Heart left ventricle (tissue), 13 donors: ENCODE data around the gene TNFRSF13B.

Experiments
- POLR2A ChIP-seq, 2 donors: fragments of 450-650 bp; IDR thresholded peaks; one replicate each; pipeline ENCODE4 v1.6.1; 2017; ENCODE audit warnings: antibody characterized with exemption in 2 of 2, mild to moderate bottlenecking in 2 of 2, moderate library complexity in 2 of 2
- TF ChIP-seq, protein P1 (sequence below), 12 donors: fragments of 200-600 bp; sonication (generic) in 4 of 12; IDR thresholded peaks; one replicate each; pipeline versions ENCODE4 v1.5.0 to v1.8.0; 2018 to 2022; ENCODE audit warnings: antibody characterized with exemption in 12 of 12, mild to moderate bottlenecking in 5 of 12
- donor health status: ischemic (EF 13 %, LVEDD 7.1; RV severe dilation, severe dysfunction).
- donor health status: DM: no; HTN: yes; CAD: no.
- donor health status: DM: no; HTN: no; CAD: no.
- donor health status: ischemic (EF 25% LVEDD 6.9; RV normal size, moderate dysfunction).
- donor health status: ischemic (EF 25% LVEDD 5.7; RV mildly dilated, moderate dysfunction).
- donor health status: ischemic (EF 35%, LVEDD 5.7; RV mildly dilated, moderate dysfunction).
- donor health status: nonischemic (EF 11% LVEDD 7.7; RV severe dilation, severe dysfunction).
- donor health status: DM: yes; HTN: yes; CAD: no.
- donor health status: PGD.
- donor health status: ischemic (EF 29% LVEDD 5.4; RV normal size, mild dysfunction).
- donor health status: nonischemic (EF 23%, LVEDD 6.1; RV moderate dilation, normal function).

DNA sequence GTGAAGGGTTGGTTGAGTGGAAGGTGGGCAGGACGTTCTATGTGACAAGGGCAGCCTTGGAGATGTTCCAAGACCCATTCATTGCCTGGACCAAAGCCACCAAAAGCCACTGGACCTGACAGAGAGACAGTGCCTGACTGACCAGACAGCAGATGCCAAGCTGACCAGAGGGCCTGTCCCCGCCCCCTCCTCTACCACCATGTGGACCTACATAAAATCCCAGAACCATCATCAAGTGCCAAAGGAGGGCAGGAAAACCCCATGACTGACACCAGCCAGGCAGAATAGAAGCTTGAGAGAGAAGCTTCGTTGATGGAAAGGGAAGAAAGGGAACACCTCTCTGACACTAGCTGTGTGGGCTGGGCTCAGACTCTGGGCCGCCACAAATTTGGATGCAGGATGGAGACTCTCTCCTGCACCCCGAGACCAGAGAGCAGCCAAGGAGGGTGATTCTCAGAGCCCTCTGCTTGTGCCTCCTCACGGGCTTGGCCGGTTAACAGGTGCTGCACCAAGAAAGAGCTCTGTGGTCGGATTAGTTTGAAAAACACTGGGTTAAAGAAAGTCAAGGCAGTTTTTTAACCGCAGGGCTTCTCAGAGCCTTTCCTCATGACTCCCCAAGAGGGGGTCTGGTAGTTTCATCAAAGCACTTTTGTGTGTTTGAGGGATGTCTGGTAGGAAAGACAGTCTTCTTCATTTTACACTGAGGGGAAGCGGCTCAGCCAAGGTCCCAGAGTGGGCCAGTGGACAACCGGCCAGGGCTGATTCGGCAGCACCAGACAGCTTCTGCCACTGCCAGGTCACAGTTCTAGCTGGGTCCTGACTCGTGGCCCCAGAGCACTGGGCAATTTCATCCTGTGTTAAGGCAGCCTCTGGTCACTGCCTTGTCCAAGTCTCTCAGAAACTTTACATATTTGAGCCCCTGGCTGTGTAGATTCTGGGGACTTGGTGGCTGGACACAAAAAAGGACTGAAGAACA is 1.7 kb downstream of the TNFRSF13B start:
- TF ChIP-seq, protein P1, sequence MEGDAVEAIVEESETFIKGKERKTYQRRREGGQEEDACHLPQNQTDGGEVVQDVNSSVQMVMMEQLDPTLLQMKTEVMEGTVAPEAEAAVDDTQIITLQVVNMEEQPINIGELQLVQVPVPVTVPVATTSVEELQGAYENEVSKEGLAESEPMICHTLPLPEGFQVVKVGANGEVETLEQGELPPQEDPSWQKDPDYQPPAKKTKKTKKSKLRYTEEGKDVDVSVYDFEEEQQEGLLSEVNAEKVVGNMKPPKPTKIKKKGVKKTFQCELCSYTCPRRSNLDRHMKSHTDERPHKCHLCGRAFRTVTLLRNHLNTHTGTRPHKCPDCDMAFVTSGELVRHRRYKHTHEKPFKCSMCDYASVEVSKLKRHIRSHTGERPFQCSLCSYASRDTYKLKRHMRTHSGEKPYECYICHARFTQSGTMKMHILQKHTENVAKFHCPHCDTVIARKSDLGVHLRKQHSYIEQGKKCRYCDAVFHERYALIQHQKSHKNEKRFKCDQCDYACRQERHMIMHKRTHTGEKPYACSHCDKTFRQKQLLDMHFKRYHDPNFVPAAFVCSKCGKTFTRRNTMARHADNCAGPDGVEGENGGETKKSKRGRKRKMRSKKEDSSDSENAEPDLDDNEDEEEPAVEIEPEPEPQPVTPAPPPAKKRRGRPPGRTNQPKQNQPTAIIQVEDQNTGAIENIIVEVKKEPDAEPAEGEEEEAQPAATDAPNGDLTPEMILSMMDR (IDR thresholded peaks at IDR 0.05) = no peak
- TF ChIP-seq POLR2A (IDR thresholded peaks at IDR 0.05) = no peak
